ENCODE results near the gene TAX1BP3. TPM values are rescaled to one million over a fixed set of nuclear protein-coding genes. Genes with fewer than 3 reads are reported as not detected.

The TAX1BP3 gene
- total and polyA plus RNA-seq, 4 donors: 11.9 to 27.7 (median 20.0) TPM

GRCh38 chr17:3712811-3713463 lies 44.6 kb upstream of the TAX1BP3 start (continued):
- TF ChIP-seq ZBTB33 (IDR thresholded peaks at IDR 0.05): no peak

DNA sequence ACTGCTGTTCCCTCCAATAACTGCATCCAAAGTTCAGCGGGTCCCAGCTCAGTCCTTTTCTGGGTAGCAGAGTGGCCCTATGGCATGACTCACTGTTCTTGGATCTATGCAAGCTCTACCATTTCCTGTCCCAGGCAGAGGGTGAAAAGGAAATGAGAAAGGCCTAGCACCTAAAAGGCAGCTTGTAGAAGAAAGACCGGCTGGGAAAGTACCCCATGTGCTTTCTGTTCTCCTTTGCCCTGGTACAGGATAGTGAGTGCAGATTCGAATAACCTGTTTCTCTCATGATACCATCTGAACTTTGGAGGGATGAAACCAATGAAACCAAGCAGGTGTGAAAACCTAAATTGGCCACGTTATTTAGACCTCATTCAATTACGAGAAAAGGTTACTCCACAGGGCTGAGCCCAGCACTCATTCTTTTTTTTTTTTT lies 42.6 kb upstream of the TAX1BP3 start:
- DNase-seq (ENCODE audit: low spot score): no peak

More for the DNA sequence above, 42.6 kb upstream of the TAX1BP3 start:
- no peaks in the 10 kb centered on the region for H3K27me3 ChIP-seq (ENCODE audit: control insufficient read depth in 4 of 4, insufficient read depth in 4 of 4, low read length in 3 of 4)
- H3K9ac ChIP-seq (ENCODE audit: low read depth in 1 of 2, low read length in 2 of 2): no peak overlapping the region
- peak; percentile 14 for TF ChIP-seq MAX (IDR thresholded peaks at IDR 0.05)
- TF ChIP-seq HNF4A (conservative IDR thresholded peaks at IDR 0.05): no peak
- no peak for TF ChIP-seq RAD21 (IDR thresholded peaks at IDR 0.05)
- TF ChIP-seq ATF3 (IDR thresholded peaks at IDR 0.05): no peak
- TF ChIP-seq GABPA (IDR thresholded peaks at IDR 0.05 in 1 of 2, conservative IDR thresholded peaks at IDR 0.05 in 1 of 2): no peak
- TF ChIP-seq ZBTB33 (IDR thresholded peaks at IDR 0.05): no peak
- no peak for TF ChIP-seq YY1 (IDR thresholded peaks at IDR 0.05)
- no peak for TF ChIP-seq TAF1 (conservative IDR thresholded peaks at IDR 0.05)
- peak; percentile 26 for TF ChIP-seq SP1 (IDR thresholded peaks at IDR 0.05)
- TF ChIP-seq, protein P1, sequence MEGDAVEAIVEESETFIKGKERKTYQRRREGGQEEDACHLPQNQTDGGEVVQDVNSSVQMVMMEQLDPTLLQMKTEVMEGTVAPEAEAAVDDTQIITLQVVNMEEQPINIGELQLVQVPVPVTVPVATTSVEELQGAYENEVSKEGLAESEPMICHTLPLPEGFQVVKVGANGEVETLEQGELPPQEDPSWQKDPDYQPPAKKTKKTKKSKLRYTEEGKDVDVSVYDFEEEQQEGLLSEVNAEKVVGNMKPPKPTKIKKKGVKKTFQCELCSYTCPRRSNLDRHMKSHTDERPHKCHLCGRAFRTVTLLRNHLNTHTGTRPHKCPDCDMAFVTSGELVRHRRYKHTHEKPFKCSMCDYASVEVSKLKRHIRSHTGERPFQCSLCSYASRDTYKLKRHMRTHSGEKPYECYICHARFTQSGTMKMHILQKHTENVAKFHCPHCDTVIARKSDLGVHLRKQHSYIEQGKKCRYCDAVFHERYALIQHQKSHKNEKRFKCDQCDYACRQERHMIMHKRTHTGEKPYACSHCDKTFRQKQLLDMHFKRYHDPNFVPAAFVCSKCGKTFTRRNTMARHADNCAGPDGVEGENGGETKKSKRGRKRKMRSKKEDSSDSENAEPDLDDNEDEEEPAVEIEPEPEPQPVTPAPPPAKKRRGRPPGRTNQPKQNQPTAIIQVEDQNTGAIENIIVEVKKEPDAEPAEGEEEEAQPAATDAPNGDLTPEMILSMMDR (IDR thresholded peaks at IDR 0.05; ENCODE audit: low read depth, low read length, missing input control): no peak
- TF ChIP-seq JUND (IDR thresholded peaks at IDR 0.05): no peak
- H3K36me3 ChIP-seq (ENCODE audit: control insufficient read depth in 4 of 4, insufficient read depth in 3 of 4, low read depth in 1 of 4, low read length in 3 of 4): peaks cover 5 to 18% (median 14%) of the 10 kb centered on the region in 4 donors
- 71% methylated on average over 5 of the region's 5 CpGs for WGBS
- H3K9me3 ChIP-seq (ENCODE audit: control insufficient read depth in 4 of 4, low read length in 3 of 4): no peaks in the 10 kb centered on the region
- no peak overlapping the region for H3K27ac ChIP-seq (ENCODE audit: low read depth in 1 of 2, low read length in 2 of 2)
- H3K4me3 ChIP-seq (ENCODE audit: low read depth in 1 of 3, low read length in 3 of 3): no peak overlapping the region
- H3K4me1 ChIP-seq (ENCODE audit: control insufficient read depth in 4 of 4, insufficient read depth in 4 of 4, low read length in 3 of 4): no peaks in the 10 kb centered on the region

Measured in liver (tissue), 9 donors.